SKM-1 treated with dmso at 0.1 percent for 144 hours (cell line): ENCODE data around the gene FCF1.
A peak's percentile ranks its signal among the peaks of the same experiment; 100 is the strongest.
"Not testable (repeated sequence)": the region's sequence is repeated elsewhere in the genome, so short reads cannot be mapped to it uniquely, and the experiment has no call there.

Source experiments
- DNase-seq: peaks from one replicate; lab custom pipeline; 2025; ENCODE audit not compliant: unreplicated experiment; lab: John Stamatoyannopoulos, UW

FCF1 gene

GRCh38 chr14:74698465-74698864 lies 14.5 kb upstream of the FCF1 start:
- DNase-seq: peak; percentile 28

GRCh38 chr14:74702293-74702692 lies 10.7 kb upstream of the FCF1 start:
- DNase-seq: no peak

GRCh38 chr14:74703043-74703442 lies 9.9 kb upstream of the FCF1 start:
- no peak for DNase-seq

GRCh38 chr14:74704656-74705055 lies 8.3 kb upstream of the FCF1 start:
- DNase-seq: no peak

GRCh38 chr14:74705613-74706500 lies 7.1 kb upstream of the FCF1 start:
- DNase-seq: no peak

GRCh38 chr14:74710480-74710879 lies 2.5 kb upstream of the FCF1 start:
- DNase-seq: no peak

- no peak for DNase-seq
These were observed 1.3 kb upstream of the FCF1 start for GRCh38 chr14:74711651-74712050.

GRCh38 chr14:74713395-74713735 lies 421 bp downstream of the FCF1 start:
- DNase-seq: no peak

GRCh38 chr14:74720526-74720925 lies 7.6 kb downstream of the FCF1 start:
- no peak for DNase-seq

GRCh38 chr14:74723134-74723533 lies 10.2 kb downstream of the FCF1 start:
- DNase-seq: no peak

GRCh38 chr14:74732387-74732786 lies 19.4 kb downstream of the FCF1 start:
- no peak for DNase-seq

- no peak for DNase-seq
These were observed 20.3 kb downstream of the FCF1 start for GRCh38 chr14:74733221-74733620.

GRCh38 chr14:74735125-74735524 lies 22.2 kb downstream of the FCF1 start:
- no peak for DNase-seq

GRCh38 chr14:74737753-74738325 lies 24.9 kb downstream of the FCF1 start:
- no peak for DNase-seq

GRCh38 chr14:74739293-74740030 lies 26.5 kb downstream of the FCF1 start:
- no peak for DNase-seq

GRCh38 chr14:74747237-74747636 lies 34.3 kb downstream of the FCF1 start:
- no peak for DNase-seq

GRCh38 chr14:74754157-74754556 lies 41.2 kb downstream of the FCF1 start:
- no peak for DNase-seq

GRCh38 chr14:74754899-74755298 lies 42.0 kb downstream of the FCF1 start:
- no peak for DNase-seq

- DNase-seq: no peak
These were observed 43.4 kb downstream of the FCF1 start for GRCh38 chr14:74756326-74756725.

- not testable (repeated sequence) for DNase-seq
These were observed 45.6 kb downstream of the FCF1 start for GRCh38 chr14:74758505-74758904.

GRCh38 chr14:74762917-74763802 lies 50.2 kb downstream of the FCF1 start, which contains the start of gene YLPM1:
TSS of gene YLPM1 (plus strand) at chr14:74763316. CDS start at chr14:74763490, 174 bp downstream.
- DNase-seq: peak; percentile 82
